Activated naive CD4-positive, alpha-beta T cell treated with anti-CD3 and anti-CD28 coated beads for 36 hours (primary cell): ENCODE measurements around the gene ANKRD36. TPM values are rescaled to one million over a fixed set of nuclear protein-coding genes. Genes with fewer than 3 reads are reported as not detected.
"Not testable (repeated sequence)": the region's sequence is repeated elsewhere in the genome, so short reads cannot be mapped to it uniquely, and the experiment has no call there.

ENCODE experiments used
- CTCF ChIA-PET: fragments of 350-600 bp; sonication (Branson Sonifier 250); formaldehyde crosslinking; loops from one replicate; lab custom pipeline; 2021; ENCODE audit warnings: antibody characterized with exemption; lab: Charles Lee
- DNase-seq: peaks from one replicate; pipeline ENCODE4 v3.0.0-alpha.2; 2020
- H3K27ac Mint-ChIP-seq: one replicate; pipeline ENCODE4 v1.8.0; 2021; ENCODE audit warnings: mild to moderate bottlenecking, mixed read lengths
- H3K27me3 Mint-ChIP-seq: one replicate; pipeline ENCODE4 v1.8.0; 2021; ENCODE audit warnings: low read depth, mixed read lengths
- H3K36me3 Mint-ChIP-seq: one replicate; pipeline ENCODE4 v1.8.0; 2021; ENCODE audit warnings: low read depth, mixed read lengths
- H3K4me1 Mint-ChIP-seq: one replicate; pipeline ENCODE4 v1.8.0; 2021; ENCODE audit warnings: low read depth, mixed read lengths
- H3K4me3 Mint-ChIP-seq: one replicate; pipeline ENCODE4 v1.8.0; 2021; ENCODE audit warnings: mild to moderate bottlenecking, moderate library complexity, mixed read lengths
- H3K9me3 Mint-ChIP-seq: one replicate; pipeline ENCODE4 v1.8.0; 2021; ENCODE audit warnings: mixed read lengths
- intact Hi-C: fragments of 100-400 bp; cut with micrococcal nuclease; formaldehyde crosslinking; loops from one replicate; pipeline ENCODE4 v1.15.1; 2023
- total RNA-seq, 2 experiments: library from RNA; stranded (reverse); gene quantifications; one replicate each; pipeline ENCODE4 v1.2.3, GENCODE V29; 2021

The ANKRD36 gene
- total RNA-seq, 2 experiments from 2014 or later, result 21.0 to 23.0 TPM

DNA sequence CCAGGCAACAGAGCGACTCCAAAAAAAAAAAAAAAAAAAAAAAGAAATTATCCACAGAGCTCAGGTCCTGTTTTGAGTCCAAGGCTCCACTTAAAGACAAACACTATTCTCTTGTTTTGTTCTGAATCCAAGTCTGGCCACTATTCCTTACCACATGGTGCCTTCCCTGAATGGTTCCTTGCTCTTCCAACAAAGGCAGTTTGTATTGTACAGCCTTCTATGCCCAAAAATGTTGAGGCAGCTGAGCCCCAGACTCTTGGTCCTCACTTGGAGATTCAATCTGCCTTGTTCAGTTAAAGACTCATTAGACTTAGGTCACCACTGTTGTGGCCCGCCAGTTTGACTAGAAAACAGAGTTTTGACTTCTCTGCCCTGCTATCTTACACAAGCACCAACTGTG lies 20.0 kb upstream of the ANKRD36 start:
- H3K4me1 Mint-ChIP-seq, result peaks cover 14% of the 10 kb centered on the region
- H3K36me3 Mint-ChIP-seq, H3K9me3 Mint-ChIP-seq, CTCF ChIA-PET, intact Hi-C loops, H3K27me3 Mint-ChIP-seq, H3K27ac Mint-ChIP-seq, H3K4me3 Mint-ChIP-seq, DNase-seq: not testable (repeated sequence)

DNA sequence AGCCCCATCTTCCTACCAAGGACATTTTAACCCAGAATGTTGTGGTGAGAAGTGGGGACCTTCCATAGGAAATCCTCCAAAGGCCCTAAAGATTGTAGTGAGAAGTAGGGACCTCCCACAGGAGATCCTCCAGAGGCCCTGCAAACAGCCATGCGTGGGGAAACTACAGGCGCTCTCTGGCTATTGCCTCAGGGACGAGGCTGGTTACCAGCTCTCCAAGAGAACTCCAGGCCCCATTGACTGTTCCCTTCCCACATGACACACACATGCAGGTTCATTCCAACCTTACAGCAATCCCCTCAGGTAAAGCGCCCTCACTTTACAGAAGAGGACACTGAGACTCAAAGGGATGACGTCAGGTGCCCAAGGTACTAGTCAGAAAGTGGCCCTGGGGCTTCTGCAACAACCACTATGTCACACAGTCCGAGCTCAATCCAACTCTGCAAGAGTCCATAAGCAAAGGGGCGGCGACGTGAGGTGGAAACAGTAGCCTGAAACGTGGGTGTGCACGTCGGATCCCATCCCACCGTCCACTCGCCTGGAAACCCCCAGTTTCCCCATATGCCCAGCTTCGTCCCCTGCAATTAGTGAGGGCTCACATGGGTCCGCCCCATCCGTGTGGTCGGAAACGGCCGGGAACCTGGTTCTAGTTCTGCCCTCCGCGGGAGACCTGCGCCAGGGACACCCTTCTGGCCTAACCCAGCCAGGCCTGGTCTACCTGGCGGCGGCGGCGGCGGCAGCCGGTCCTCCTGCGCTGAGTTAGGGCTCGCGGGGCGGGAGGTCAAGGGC lies 18.8 kb upstream of the ANKRD36 start:
- H3K27ac Mint-ChIP-seq, CTCF ChIA-PET, DNase-seq, intact Hi-C loops, H3K27me3 Mint-ChIP-seq, H3K9me3 Mint-ChIP-seq, H3K36me3 Mint-ChIP-seq: not testable (repeated sequence)
- Mint-ChIP-seq H3K4me1 (peaks cover 14% of the 10 kb centered on the region), H3K4me3 (peak overlapping the region; percentile 66)

DNA sequence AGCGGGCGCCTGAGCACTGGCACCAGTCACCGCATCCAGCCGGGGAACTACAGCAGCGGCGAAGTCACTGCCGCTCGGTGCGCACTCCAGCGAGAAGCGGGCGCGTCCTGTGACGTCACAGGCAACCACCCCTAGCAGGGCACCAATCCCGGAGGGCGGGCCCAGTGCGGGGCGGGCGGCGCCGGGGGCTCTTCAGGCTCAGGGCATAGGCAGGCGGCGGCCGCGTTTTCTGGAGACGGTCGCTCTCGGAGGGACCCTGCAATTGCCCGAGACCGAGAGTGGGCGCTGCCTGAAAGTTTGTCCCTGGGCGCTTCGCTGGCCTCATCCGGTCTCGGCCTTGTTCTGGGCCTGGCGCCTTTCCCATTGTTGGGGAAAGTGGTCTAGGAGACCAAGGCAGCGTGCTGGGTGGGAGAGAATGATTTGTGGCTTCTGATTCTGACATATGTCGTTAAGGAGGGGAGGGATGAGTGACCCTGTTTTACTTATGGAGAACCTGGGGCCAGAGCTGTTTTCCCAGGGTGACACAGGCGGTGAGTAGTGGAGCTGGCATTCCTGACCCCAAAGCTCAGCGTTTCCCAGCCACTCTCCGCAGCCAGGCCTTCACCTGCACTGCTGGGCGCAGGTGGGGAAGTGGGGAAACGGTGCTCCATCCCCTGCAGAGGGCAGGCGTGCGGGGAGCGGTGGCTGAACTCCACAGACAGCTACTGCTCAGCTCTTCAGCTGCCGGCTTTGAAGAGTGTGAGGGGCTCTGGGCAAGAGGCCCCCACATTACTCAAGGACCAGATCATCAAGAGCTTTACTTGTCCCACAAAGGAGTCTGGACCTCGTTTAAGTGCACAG lies 18.0 kb upstream of the ANKRD36 start, which contains the start of gene FAHD2B:
TSS of gene FAHD2B (minus strand) at position 111 of the 840 bp plus-strand sequence. CDS start 3,176 bp downstream, outside the sequence.
- not testable (repeated sequence) for H3K36me3 Mint-ChIP-seq, H3K27me3 Mint-ChIP-seq, H3K27ac Mint-ChIP-seq, H3K9me3 Mint-ChIP-seq
- intact Hi-C loops, result loop anchor here (5.0 kb wide), 1 partner anchor 133 kb away; no protein-coding TSS in a partner anchor
- DNase-seq, result peak; percentile 92
- CTCF ChIA-PET, result interaction anchor here (1.0 kb wide), 1 partner anchor 18 kb away, joined by 4 read pairs; the partner anchor contains the start of gene ANKRD36
- H3K4me3 Mint-ChIP-seq, result peak within 1 kb of the TSS; percentile 70
- H3K4me1 Mint-ChIP-seq, result peaks cover 14% of the 10 kb centered on the region

DNA sequence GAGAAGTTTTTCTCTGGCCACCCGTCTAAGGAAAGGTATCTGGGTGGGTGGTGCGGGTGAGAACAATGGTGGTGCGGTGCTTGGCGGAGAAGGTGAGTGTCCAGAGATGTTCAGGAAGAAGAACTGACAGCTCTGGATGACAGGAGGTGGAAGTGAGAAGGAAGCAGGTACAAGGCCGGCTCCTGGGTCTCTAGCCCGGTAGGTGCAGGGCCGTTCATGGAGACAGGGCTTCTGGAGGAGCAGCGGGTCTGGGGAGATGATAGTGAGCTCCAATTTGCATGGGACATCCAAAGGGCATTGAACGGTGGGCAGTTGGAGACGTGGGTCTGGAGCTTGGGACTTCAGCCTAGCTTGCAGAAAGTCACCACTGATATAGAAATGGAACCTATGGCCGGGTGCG lies 17.3 kb upstream of the ANKRD36 start:
- peak overlapping the region; percentile 70 for H3K4me3 Mint-ChIP-seq
- no peak for DNase-seq
- H3K27ac Mint-ChIP-seq, result no peak overlapping the region
- CTCF ChIA-PET, result interaction anchor here (1.0 kb wide), 1 partner anchor 17 kb away, joined by 4 read pairs; the partner anchor contains the start of gene ANKRD36
- H3K9me3 Mint-ChIP-seq, result no peaks in the 10 kb centered on the region
- H3K4me1 Mint-ChIP-seq, result peaks cover 14% of the 10 kb centered on the region
- H3K27me3 Mint-ChIP-seq, result peaks cover 2% of the 10 kb centered on the region
- no peaks in the 10 kb centered on the region for H3K36me3 Mint-ChIP-seq
- intact Hi-C loops, result loop anchor here (5.0 kb wide), 1 partner anchor 133 kb away; no protein-coding TSS in a partner anchor

DNA sequence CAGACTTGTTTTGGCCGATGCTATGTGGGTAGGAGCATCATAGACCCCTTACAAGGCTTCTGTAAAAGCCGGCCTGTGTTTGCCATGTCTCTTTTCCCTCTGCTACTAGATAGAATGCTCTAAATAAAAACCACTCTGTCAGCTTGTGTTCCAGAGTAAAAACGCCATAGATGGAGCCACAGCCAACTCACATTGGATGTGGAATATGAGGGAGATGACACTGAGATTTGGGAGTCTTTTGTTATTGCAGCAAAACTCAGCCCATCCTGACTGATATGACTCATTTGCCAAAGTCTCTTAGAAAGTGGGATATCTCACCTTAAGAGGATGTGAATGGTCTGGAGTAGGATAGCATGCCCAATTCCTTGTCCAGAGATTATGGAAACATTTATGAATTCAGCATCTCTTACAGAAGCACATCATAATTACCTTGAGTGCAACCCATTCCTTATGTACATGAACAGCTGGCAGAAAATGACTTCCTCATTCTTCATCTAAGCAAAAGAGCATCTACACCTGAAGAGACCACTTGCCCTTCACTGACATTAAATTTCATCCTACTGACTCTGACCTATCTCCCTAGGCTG lies 14.1 kb upstream of the ANKRD36 start:
- H3K4me1 Mint-ChIP-seq, CTCF ChIA-PET, H3K9me3 Mint-ChIP-seq, H3K27me3 Mint-ChIP-seq, H3K27ac Mint-ChIP-seq, H3K4me3 Mint-ChIP-seq, DNase-seq, H3K36me3 Mint-ChIP-seq: not testable (repeated sequence)
- intact Hi-C loops, result loop anchor here (5.0 kb wide), 1 partner anchor 137 kb away; no protein-coding TSS in a partner anchor

DNA sequence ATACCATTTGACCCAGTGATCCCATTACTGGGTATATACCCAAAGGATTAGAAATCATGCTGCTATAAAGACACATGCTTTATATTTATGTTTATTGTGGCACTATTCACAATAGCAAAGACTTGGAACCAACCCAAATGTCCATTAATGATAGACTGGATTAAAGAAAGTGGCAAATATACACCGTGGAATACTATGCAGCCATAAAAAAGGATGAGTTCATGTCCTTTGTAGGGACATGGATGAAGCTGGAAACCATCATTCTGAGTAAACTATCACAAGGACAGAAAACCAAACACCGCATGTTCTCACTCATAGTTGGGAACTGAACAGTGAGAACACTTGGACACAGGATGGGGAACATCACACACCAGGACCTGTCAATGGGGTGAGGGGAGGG lies 6.1 kb upstream of the ANKRD36 start:
- H3K27me3 Mint-ChIP-seq, H3K27ac Mint-ChIP-seq, intact Hi-C loops, H3K4me1 Mint-ChIP-seq, H3K36me3 Mint-ChIP-seq, DNase-seq, CTCF ChIA-PET, H3K4me3 Mint-ChIP-seq: not testable (repeated sequence)
- H3K9me3 Mint-ChIP-seq, result peaks cover 10% of the 10 kb centered on the region

DNA sequence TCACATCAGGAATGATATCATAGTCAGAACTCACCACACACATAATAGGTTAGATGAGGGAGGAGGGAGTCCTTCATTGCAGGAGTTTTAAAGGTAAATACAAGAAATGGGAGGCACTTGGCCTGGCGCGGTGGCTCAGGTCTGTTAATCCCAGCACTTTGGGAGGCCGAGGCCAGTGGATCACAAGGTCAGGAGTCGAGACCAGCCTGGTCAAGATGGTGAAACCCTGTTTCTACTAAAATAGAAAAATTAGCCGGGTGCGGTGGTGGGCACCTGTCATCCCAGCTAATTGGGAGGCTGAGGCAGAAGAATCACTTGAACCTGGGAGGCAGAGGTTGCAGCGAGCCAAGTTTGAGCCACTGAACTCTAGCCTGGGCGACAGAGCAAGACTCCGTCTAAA lies 1.7 kb upstream of the ANKRD36 start:
- H3K4me1 Mint-ChIP-seq, DNase-seq, H3K4me3 Mint-ChIP-seq, H3K9me3 Mint-ChIP-seq, H3K36me3 Mint-ChIP-seq, H3K27ac Mint-ChIP-seq, H3K27me3 Mint-ChIP-seq: not testable (repeated sequence)
- intact Hi-C loops, result loop anchor here (5.0 kb wide), 1 partner anchor 349 kb away; the partner anchor contains the start of gene CNNM4
- CTCF ChIA-PET, result interaction anchor here (1.4 to 1.6 kb wide), 3 partner anchors 98 to 259 kb away, joined by 3 to 8 read pairs (median 4); no protein-coding TSS in a partner anchor

DNA sequence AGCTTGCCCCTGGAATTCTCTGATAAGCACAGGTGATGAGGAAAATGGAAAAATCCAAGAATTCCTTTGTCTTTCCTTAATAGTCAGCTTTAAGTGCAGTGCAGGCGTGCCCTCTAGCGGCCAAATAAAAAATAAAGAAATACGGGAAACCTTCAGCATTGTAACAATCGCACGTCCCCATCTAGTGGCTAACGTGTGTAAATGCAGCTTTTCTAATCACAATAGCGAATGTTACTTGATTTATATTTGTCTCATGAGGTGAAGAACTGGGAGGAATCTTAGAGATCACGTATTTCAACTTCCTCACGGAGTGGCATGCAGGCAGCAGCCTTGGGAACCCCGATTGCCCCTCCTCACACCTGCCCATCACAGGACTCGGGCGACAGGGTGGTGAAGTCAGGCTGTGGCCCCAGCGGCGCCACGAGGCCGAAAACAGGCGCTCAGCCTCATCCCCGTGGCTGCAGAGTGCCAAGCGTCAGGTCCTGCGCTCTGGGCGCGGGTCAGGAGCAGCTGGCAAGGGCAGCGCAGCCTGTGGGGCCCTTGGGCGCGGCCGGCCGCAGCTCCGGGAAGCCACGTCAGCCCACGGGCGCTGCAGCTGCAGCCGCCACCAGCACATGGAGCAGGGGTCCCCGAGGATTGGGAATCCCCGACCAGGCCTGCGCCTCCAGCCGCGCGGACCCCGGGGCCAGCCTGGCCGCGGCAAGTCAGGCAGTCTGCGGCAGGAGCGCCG lies 468 bp upstream of the ANKRD36 start:
- CTCF ChIA-PET, result interaction anchor here (0.6 to 2.4 kb wide), 19 partner anchors 17 to 303 kb away, joined by 3 to 25 read pairs (median 4); partner anchors contain the start of gene ANKRD39
- not testable (repeated sequence) for H3K36me3 Mint-ChIP-seq, H3K9me3 Mint-ChIP-seq, H3K4me1 Mint-ChIP-seq, H3K27me3 Mint-ChIP-seq
- peak overlapping the region; percentile 95 for H3K27ac Mint-ChIP-seq
- peak; percentile 73 for DNase-seq
- H3K4me3 Mint-ChIP-seq, result peak overlapping the region; percentile 85
- intact Hi-C loops, result loop anchor here (1.0 to 5.0 kb wide), 5 partner anchors 100 to 350 kb away; partner anchors contain the start of genes ANKRD39, CNNM3 and CNNM4

DNA sequence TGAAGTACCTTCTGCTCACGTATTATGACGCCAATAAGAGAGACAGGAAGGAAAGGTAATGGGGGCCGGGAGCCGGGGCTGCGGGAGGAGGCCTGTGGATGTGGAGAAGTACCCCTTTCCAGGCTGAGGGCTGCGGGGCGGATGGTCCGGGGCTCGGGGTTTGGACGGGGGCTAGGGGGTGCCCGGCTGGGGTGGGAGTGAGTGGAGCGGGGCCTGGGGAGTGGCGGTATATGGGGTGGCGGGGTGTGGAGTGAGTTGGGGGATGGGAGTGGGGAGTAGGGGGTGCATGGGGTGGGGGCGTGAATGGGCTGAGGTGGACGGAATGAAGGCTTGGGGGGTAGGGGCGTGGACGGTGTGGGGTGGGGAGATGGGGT lies 916 bp downstream of the ANKRD36 start:
- not testable (repeated sequence) for H3K4me1 Mint-ChIP-seq, H3K27me3 Mint-ChIP-seq, DNase-seq, H3K36me3 Mint-ChIP-seq, H3K9me3 Mint-ChIP-seq
- Mint-ChIP-seq H3K4me3 (peak overlapping the region; percentile 97), H3K27ac (peak overlapping the region; percentile 98)
- CTCF ChIA-PET, result interaction anchor here (1.2 to 2.4 kb wide), 3 partner anchors 98 to 304 kb away, joined by 3 to 25 read pairs (median 6); partner anchors contain the start of gene ANKRD39
- intact Hi-C loops, result loop anchor here (2.0 to 5.0 kb wide), 2 partner anchors 297 to 352 kb away; partner anchors contain the start of genes CNNM3 and CNNM4

DNA sequence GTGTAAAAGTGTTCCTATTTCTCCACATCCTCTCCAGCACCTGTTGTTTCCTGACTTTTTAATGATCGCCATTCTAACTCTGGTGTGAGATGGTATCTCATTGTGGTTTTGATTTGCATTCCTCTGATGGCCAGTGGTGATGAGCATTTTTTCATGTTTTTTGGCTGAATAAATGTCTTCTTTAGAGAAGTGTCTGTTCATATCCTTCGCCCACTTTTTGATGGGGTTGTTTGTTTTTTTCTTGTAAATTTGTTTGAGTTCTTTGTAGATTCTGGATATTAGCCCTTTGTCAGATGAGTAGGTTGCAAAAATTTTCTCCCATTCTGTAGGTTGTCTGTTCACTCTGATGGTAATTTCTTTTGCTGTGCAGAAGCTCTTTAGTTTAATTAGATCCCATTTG lies 16.1 kb downstream of the ANKRD36 start:
- not testable (repeated sequence) for H3K4me3 Mint-ChIP-seq

DNA sequence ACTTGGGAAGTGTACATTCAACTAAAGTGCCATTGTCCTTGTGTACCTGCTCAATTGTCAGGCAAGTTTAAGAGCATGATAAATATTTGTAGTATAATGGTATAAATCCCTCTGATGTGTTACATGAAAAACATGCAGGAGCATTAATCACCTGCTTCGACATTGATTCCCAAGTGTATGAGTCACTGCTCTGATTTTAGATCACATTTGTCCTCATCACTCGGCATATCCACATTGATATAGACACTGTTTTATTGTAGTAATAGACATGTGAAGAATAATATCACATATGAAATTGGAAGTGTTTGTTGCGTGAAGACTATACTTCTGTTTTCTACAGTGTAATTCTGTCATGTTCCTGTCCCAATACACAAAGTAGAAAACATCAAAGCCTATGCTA lies 31.1 kb downstream of the ANKRD36 start:
- CTCF ChIA-PET, H3K4me1 Mint-ChIP-seq, H3K27me3 Mint-ChIP-seq, H3K4me3 Mint-ChIP-seq, intact Hi-C loops, H3K27ac Mint-ChIP-seq, H3K9me3 Mint-ChIP-seq, DNase-seq: not testable (repeated sequence)
- H3K36me3 Mint-ChIP-seq, result peaks cover 17% of the 10 kb centered on the region

More for the DNA sequence above, 16.1 kb downstream of the ANKRD36 start:
- H3K27ac Mint-ChIP-seq, H3K27me3 Mint-ChIP-seq, DNase-seq, intact Hi-C loops, H3K4me1 Mint-ChIP-seq, CTCF ChIA-PET, H3K9me3 Mint-ChIP-seq: not testable (repeated sequence)
- H3K36me3 Mint-ChIP-seq, result peaks cover 16% of the 10 kb centered on the region
